HG03095 (cell line): ENCODE data around the gene UFM1.
"Not testable (repeated sequence)": the region's sequence is repeated elsewhere in the genome, so short reads cannot be mapped to it uniquely, and the experiment has no call there.

Experiments used
- ATAC-seq: cut with Tn5 transposase; IDR thresholded peaks from one replicate; pipeline ENCODE4 v1.9.1; 2021; ENCODE audit warnings: moderate library complexity; ENCODE audit not compliant: unreplicated experiment

Gene UFM1

DNA sequence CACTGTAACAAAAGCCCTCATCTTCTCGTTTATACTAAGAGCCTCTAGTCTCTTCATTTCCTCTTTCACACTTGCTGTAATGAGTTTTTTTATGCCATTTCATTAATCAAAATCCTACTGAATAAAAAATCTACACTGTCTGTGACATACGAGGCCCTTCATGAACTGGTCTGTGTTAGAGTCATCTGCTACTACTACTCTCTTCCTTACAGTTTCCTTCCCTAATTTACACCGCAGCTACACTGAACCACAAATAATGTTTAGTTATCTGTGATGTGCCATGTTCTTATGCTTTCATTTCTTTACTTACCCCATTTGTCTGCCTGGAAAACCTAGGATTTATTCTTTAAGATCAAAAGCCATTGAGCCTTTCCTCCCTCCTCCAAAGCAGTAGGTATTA, 16.0 kb downstream of the UFM1 start:
- ATAC-seq, result no peak

DNA sequence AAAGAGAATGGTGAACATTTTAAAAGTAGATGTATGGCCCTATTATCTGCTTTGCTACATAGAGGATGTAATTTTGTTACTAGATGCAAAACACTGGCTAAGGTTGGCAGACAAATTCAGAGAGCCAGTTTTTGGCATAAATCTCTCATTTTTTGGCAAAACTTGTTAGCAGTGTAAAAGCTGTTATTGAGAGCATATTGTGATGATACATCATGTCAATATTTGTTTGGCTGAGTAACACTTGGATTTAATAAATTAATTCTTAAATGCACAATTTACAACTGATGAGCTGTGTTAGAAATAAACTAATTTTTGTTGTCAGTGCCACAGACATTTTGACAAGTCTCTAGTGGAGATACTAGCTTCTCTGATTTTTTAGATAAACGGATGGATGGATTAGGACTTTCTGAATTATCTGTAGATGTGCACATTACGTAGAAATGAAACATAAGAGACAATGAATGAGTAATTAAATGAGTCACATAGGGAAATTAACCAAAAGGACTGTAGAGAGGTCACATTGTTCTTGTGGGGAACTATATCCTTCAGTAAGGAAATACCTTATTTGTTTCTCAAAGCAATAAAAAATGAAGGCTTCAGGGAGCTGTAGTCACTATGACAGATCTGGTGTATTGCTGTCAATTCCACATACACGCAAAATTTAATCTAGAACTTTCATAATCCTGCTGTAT, 17.4 kb downstream of the UFM1 start:
- no peak for ATAC-seq

DNA sequence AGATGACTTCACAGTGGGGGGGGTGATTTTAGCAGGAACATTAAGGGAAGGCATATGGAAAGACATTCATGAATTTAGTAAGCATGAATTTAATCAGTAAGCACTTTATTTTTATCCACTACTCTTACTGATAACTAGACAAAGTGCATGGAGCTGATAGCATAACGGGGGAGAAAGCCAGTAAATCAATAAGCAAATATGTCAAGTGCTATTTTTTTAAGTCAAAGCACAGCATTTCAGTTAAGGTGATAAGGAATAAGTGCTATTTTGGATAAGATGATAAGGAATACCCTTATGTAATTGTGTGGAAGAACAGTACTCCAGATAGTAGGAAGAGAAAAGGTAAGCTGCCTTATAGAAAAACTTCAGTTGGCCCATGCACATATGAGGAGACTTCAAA, 19.4 kb downstream of the UFM1 start:
- ATAC-seq, result no peak

DNA sequence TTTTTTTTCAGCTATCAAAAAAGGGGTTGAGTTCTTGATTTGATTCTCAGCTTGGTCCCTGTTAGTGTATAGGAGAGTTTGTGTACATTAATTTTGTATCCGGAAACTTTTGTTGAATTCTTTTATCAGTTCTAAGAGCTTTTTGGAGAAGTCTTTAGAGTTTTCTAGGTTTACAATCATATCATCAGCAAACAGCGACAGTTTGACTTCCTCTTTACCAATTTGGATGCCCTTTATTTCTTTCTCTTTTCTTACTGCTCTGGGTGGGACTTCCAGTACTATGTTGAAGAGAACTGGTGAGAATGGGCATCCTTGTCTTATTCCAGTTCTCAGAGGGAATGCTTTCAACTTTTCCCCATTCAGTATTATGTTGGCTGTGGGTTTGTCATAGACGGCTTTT, 20.4 kb downstream of the UFM1 start:
- not testable (repeated sequence) for ATAC-seq

DNA sequence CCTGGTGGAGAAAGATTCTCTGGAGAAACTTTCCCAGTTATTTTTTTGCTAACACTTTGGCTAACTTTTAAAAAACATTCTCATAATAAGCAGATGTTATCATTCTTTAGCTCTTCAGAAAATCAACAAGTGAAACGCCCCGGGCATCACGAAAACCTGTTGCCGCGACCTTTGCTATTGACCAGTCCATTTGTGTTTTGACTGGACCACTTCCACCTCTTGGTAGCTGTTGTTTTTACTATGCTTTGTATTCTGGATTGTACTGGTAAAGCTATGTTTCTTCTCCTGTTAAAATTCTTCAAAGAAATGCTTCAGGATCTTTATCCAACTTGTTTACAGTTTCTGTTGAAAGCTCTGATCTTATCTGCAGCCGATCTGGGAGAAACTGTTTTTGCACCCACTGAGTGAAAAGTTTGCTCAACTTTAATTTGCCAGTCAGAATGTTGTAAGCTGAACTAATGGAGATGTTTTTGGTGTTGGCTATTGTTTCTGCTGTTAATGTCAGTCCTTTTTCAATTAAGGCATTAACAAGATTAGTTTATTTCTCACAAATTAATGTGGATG, 23.3 kb downstream of the UFM1 start:
- no peak for ATAC-seq

DNA sequence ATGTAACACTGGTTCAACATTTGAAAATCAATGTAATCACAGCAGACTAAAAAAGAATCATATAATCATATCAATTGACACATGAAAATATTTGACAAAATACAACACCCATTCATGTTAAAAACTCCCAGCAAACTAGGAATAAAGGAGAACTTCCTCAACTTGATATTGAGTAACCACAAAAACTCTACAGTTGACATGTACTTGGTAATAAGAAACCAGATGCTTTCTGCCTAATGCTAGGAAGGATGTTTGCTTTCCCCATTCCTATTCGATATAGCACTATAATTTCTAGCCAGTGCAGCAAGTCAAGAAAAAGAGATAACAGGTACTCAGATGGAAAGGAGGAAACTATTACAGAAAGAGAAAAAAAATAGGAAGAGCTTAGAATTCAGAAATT, 26.9 kb downstream of the UFM1 start:
- no peak for ATAC-seq

DNA sequence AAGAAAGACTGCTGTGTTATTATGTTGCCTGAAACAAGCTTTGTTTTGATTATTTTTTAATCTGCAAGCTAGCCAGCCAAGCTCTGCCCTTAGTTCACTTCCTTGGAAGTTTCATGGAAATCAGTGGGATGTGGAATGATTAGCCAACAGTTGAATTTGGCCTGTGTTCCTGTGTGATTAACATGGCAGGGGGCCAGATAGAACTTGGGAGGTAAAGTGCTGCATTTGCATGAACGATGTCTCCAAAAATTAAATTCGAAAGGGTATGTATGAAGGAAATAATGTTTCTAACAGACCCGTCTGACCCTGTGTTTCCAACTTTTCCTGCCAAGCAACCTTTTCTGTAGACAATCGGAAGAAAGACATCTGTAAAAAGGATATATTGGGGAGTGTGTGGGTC, 32.2 kb downstream of the UFM1 start:
- no peak for ATAC-seq

DNA sequence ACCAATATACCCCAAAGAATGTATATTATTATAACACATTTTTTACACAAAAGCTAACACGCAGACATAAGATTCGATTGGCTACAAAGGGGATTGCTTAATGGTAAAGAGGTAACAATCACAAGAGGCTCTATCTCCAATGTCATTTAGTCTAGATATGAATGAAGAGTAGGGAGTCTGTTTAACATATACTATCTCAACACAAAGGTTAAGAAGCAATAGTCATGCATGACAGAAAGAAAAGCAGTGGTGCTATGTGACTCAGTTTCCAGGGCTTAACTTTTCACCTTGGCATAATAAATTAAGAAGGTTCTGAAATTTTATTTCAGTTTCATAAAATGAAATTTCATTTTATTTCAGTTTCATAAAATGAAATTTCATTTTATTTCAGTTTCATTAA, 33.3 kb downstream of the UFM1 start:
- ATAC-seq, result no peak

DNA sequence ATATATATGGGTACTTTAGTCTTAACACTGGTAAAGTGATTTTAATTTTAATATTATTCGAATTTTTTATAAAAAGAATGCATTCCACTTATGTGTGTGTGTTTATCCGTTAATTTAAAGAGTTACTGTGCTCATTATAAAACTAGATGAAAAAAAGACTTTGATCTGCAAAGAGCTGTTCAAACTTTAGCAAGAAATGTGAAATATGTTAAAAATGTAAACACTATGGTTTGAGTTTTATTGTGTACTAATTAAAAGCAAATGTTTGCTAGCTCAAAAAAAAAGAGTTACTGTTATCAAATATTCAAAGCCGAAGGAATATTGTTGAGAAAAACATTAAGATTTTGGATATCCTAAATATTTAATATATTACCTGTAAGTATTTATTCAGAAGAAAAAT, 34.5 kb downstream of the UFM1 start:
- ATAC-seq, result no peak

DNA sequence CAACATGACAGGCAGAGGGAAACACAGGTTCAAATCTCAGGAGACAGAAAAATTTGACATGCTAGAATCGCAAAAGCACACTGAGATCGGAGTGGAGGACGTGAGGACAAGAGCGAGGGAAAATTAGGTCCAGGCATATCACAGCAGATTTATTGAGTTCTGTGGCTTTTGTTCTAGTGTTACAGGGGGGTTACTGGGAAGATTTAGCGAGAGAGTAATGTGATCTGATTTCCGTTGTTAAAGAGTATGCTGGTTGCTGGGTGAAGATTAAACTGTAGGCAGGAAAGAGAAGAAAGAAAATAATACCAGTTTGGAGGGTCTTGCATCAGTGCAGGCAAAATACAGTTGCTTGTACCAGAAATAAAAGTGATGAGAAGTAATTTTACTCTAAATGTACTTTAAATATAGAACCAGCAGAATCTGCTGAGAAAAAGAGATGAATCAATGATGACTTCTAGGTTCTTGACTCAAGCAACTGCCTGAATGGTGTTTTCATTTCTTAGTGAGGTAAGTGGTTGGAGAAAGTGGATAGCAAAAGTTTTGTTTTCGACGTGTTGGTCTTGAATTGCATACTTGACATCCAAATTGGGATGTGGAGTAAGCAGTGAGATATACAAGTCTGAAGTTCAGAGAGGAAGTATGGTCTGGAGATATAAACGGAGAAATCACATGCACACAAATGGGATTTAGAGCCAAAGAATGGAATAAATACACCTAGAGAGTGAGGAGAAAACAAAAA, 35.7 kb downstream of the UFM1 start:
- no peak for ATAC-seq

DNA sequence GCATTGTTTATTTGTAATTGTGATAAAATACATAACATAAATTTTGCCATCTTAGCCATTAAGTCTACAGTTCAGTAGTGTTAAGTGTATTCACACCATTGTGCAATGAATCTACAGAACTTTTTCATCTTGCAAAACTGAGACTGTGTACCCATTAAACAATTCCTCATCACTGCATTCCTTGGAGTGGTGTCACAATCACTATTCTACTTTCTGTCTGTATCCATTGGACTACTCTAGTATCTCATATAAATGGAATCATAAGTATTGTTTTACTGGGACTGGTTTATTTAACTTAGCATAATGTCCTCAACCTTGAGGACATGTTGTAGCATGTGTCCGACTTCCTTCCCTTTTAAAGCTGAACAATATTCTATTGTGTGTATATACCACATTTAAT, 36.8 kb downstream of the UFM1 start:
- no peak for ATAC-seq

DNA sequence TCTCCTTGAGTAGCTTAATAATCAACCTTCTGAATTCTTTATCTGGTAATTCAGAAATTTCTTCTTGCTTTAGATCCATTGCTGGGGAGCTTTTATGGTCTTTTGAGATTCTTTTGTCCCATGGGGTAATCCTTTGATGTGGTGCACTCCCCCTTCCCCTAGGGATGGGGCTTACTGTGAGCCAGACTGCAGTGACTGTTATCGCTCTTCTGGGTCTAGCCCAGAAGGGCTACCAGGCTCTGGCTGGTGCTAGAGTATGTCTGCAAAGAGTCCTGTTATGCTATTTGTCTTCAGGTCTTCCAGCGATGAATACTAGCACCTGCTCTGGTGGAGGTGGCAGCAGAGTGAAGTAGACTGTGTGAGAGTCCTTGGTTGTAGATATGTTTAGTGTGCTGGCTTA, 41.7 kb downstream of the UFM1 start:
- no peak for ATAC-seq

DNA sequence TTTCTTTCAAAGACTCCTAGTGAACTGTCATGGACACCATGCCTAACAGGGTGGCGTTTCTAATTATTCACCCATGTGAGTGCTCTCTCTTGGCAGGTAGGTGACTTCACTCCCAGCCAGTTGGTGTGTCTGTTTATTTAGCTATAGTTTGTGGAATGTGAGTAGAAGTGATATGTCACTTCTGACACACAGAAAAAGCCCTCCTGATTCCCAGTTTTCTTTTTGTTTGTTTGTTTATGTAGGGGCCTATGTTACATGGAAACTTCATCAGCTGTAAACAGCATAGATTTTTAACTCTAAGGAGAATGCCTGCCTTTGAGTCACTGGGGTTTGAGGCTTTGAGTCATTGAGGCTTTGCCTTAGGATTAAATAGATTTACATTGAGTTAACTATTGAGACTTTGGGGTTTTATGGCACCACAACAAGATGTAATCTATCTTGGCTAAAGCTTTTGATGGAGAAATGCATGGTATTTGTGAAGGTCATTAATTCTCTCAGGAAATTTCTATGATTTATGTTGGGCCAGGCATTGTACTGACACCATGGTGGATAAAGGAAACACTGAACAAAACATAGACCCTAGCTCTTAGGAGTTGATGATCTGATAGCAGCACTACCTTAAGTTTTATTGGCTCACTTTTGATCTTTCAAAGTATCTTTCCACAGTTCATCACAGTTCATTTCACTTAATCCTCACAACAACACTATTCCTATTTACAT, 45.3 kb downstream of the UFM1 start:
- no peak for ATAC-seq

DNA sequence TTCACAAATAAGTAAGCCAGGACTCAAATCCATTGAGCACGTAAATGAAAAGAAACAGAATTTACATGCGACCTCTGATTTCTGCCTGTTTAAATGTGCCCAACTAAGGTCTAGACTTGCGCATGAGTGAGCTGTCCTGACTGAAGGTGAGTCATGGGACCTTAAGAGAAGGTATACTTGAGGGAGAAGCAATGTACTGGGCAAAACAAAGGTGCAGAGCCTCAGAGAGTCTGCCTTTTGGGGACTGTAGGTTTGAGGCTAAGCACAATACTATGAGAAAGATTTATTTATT, 45.8 kb downstream of the UFM1 start:
- ATAC-seq, result no peak

DNA sequence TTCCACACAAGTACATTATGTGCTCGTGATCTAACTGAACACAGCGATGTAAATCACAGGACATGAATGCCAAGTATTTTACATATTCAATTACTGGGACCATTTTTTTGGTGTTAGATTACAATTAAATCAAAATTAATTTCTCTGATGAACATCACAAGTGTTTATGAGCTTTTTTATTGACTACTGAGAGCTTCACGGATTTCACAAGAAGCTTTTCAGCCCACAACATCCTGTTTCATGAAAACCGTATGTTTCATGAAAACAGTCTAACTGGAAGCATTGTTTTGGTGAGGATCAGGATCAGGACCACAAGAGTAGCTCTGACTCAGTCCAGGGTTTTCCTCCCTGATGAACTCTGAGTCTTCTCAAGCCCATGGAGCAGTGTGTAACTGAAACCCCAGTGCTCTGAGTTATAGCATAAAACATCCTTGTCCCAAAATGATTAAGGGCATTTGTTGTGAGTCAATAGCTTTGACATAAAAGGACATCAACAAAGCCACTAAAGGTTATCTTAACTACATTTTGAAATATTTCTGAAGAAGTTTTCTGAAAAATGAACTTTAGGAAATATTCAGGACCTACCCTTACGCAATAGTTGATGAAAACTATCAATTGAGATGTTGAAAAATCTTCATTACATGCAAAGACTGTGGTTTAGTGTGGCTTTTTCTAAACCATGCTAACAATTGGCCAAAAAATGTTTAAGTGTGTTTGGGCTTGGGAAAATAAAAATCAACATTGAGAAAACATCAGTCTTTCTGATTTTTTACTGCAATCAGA, 49.3 kb downstream of the UFM1 start:
- ATAC-seq, result no peak

DNA sequence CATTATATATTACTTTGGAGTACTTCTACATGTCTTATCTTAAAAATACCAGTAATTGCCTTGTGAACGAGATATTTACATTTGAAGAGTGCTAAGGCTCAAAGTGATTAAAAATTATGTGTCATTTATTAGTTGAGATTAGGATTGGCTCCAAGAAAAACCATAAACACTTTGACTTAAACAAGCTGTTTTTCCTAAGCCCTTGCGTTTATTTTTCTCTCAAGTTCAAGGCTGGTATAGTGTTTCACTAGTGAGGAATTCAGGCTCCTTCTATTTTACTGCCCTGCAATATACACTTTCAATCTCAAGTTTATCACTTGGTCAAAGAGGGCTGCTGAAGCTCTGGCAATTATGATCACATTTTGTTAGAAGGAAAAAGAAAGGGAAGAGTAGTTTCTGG, 49.9 kb downstream of the UFM1 start:
- no peak for ATAC-seq

DNA sequence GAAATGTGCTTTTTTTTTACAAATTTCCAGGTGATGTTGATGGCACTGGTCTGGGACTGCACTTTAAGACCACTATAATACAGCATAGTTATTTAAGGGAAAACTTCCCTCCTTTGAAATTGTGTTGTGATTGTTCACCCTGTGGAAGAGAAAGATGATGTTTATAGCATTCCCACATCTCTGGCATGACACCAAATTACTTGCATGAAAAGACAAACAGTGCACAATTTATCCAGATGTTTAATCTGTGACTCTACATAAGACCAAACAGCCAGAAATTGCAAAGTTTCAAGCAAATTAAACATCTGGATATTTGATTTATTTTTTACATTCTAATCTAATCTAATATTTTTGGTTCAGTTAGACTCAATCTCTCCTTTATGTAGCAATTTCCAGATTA, 51.6 kb downstream of the UFM1 start:
- ATAC-seq, result no peak

DNA sequence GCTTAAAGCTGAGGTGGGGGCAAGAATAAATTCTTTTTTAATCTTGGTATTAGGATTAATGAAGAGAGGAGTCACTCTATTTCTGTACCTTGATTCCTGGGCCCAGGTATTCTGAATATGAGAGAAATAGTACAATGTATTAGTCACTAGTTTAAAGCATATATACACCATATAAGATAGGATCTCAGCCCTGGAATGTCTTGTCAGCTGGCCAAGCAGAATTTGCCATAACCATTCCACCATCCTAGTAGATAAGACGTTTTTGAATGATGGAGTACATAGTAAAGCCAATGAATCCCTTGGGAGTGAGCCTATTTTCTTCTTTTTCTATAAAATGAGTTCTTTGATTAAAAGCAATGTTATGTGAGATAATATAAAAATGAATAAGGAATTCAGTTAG, 55.6 kb downstream of the UFM1 start:
- ATAC-seq, result no peak

DNA sequence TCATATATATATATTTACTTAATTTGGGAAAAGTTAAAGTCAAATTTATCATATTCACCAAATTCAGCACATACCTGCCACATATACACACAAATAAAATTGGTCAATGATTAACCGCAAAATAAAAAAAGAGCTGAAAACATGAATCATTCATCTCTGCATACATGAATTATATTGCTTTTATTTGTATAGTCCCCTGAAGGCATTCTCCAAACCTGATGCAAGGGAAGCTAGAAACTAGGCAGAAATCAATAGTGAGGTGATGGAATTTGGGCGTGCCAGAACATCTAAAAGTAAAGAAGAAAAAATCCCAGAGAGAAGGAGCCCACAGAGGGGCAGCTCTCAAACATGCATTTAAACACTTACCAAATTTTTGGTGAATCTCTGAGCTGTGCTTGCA, 60.1 kb downstream of the UFM1 start:
- no peak for ATAC-seq

DNA sequence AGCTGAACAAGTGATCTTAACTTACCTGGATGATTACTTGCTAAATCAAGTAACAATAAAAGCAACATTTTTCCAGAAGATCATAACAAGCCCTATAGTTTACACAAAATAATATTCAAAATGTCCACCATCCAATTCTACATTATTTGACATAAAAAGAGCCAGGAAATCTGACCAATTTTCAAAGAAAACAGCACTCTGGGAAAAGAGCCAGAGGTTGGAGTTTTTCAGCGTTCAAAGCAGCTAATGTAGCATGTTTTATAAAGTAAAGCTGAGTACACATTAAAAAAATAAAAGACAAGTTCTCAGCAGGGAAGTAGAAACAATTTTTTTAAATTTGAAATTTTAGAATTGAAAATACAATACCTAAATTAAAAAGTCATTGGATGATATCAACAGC, 62.6 kb downstream of the UFM1 start:
- no peak for ATAC-seq
